Epithelial cell of prostate (primary cell): ENCODE measurements around the gene COL19A1.

Source experiments
- DNase-seq: peaks from one replicate; pipeline ENCODE4 v3.0.0-alpha.2; 2011; ENCODE audit warnings: low read depth, low spot score
- H3K27ac ChIP-seq: fragments of 450-650 bp; 2 replicates; pipeline ENCODE4 v1.5.1; 2017; ENCODE audit warnings: mild to moderate bottlenecking

Gene COL19A1

GRCh38 chr6:70110126-70111022 lies 244.0 kb downstream of the COL19A1 start:
- DNase-seq: no peak
- no peak overlapping the region for H3K27ac ChIP-seq

- DNase-seq: no peak
- no peak overlapping the region for H3K27ac ChIP-seq
Observed at GRCh38 chr6:70111737-70112136, 245.4 kb downstream of the COL19A1 start.

- DNase-seq: no peak
- no peak overlapping the region for H3K27ac ChIP-seq
Observed at GRCh38 chr6:70112716-70113115, 246.4 kb downstream of the COL19A1 start.

GRCh38 chr6:70113171-70113570 lies 246.8 kb downstream of the COL19A1 start:
- H3K27ac ChIP-seq: no peak overlapping the region
- no peak for DNase-seq

GRCh38 chr6:70118670-70119069 lies 252.3 kb downstream of the COL19A1 start:
- no peak overlapping the region for H3K27ac ChIP-seq
- DNase-seq: no peak

- no peak for DNase-seq
- H3K27ac ChIP-seq: no peak overlapping the region
Observed at GRCh38 chr6:70119218-70119835, 253.0 kb downstream of the COL19A1 start.

GRCh38 chr6:70124443-70124842 lies 258.1 kb downstream of the COL19A1 start:
- DNase-seq: no peak
- no peak overlapping the region for H3K27ac ChIP-seq

- H3K27ac ChIP-seq: no peak overlapping the region
- no peak for DNase-seq
Observed at GRCh38 chr6:70124882-70125545, 258.7 kb downstream of the COL19A1 start.

- H3K27ac ChIP-seq: no peak overlapping the region
- no peak for DNase-seq
Observed at GRCh38 chr6:70125602-70126001, 259.2 kb downstream of the COL19A1 start.

- DNase-seq: no peak
- H3K27ac ChIP-seq: no peak overlapping the region
Observed at GRCh38 chr6:70129341-70129740, 263.0 kb downstream of the COL19A1 start.

GRCh38 chr6:70130865-70131264 lies 264.5 kb downstream of the COL19A1 start:
- no peak overlapping the region for H3K27ac ChIP-seq
- DNase-seq: no peak

- no peak overlapping the region for H3K27ac ChIP-seq
- DNase-seq: no peak
Observed at GRCh38 chr6:70131528-70131927, 265.2 kb downstream of the COL19A1 start.

GRCh38 chr6:70133246-70133645 lies 266.9 kb downstream of the COL19A1 start:
- DNase-seq: no peak
- H3K27ac ChIP-seq: no peak overlapping the region

GRCh38 chr6:70134542-70134941 lies 268.2 kb downstream of the COL19A1 start:
- DNase-seq: no peak
- no peak overlapping the region for H3K27ac ChIP-seq

- no peak for DNase-seq
Observed at GRCh38 chr6:70135219-70136160, 269.1 kb downstream of the COL19A1 start.

GRCh38 chr6:70136996-70137395 lies 270.6 kb downstream of the COL19A1 start:
- no peak for DNase-seq
- no peak overlapping the region for H3K27ac ChIP-seq

More at GRCh38 chr6:70135219-70136160, 269.1 kb downstream of the COL19A1 start:
- H3K27ac ChIP-seq: no peak overlapping the region

GRCh38 chr6:70140496-70140895 lies 274.1 kb downstream of the COL19A1 start:
- no peak for DNase-seq
- H3K27ac ChIP-seq: no peak overlapping the region

- no peak overlapping the region for H3K27ac ChIP-seq
- DNase-seq: no peak
Observed at GRCh38 chr6:70142034-70142433, 275.7 kb downstream of the COL19A1 start.

- no peak overlapping the region for H3K27ac ChIP-seq
- DNase-seq: no peak
Observed at GRCh38 chr6:70145178-70145577, 278.8 kb downstream of the COL19A1 start.

- DNase-seq: no peak
- H3K27ac ChIP-seq: no peak overlapping the region
Observed at GRCh38 chr6:70149209-70149788, 282.9 kb downstream of the COL19A1 start.
